HG03432 (cell line): ENCODE data around the gene TMEM50A.
"Not testable (repeated sequence)": the region's sequence is repeated elsewhere in the genome, so short reads cannot be mapped to it uniquely, and the experiment has no call there.

Source experiments
- ATAC-seq: cut with Tn5 transposase; IDR thresholded peaks from one replicate; pipeline ENCODE4 v1.9.1; 2021; ENCODE audit warnings: mild to moderate bottlenecking, moderate library complexity; ENCODE audit not compliant: unreplicated experiment

The TMEM50A gene

GRCh38 chr1:25329950-25330349, 8.2 kb upstream of the TMEM50A start:
- ATAC-seq = not testable (repeated sequence)

DNA sequence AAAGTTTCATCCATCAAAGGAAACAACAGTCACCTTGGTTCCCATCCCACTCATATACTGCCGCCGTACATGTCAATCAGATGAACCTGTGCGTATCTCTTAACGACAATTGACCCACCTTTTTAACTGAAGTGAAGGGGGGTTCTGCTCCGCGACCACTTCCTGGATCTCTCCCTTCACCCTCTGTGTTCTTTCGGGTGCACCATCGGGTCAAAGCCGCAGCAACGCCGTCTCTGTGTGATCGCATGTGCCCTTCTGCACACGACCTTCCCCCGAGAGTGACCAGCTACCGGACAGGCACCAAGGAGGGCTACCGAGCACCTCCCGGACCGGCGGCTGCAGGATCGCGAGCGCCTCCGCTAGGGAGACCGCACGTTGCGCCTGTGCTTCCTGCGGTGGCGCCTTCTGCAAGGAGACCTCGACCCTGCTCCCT, 1.2 kb upstream of the TMEM50A start:
- ATAC-seq = peak; percentile 28

- ATAC-seq = peak; percentile 52
Measured at GRCh38 chr1:25337483-25338187, 499 bp upstream of the TMEM50A start.

DNA sequence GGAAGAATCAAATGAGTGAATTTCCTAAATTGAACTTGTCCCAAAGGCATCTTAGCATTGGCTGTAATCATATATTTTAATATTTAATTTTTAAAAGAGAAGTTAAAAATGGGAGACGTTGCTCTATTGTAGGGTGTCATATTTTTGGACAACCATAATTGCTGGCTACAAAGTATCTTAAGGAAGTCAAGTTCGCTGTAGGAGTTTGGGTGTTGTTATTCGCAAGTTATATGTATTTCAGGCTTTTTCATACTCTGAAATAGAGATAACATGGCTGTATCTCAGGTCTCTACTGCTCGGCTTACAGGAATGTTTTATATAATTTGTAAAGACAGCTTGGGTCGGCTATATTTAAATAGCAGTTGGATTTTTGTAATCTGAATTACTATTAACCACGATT, 852 bp downstream of the TMEM50A start:
- no peak for ATAC-seq

DNA sequence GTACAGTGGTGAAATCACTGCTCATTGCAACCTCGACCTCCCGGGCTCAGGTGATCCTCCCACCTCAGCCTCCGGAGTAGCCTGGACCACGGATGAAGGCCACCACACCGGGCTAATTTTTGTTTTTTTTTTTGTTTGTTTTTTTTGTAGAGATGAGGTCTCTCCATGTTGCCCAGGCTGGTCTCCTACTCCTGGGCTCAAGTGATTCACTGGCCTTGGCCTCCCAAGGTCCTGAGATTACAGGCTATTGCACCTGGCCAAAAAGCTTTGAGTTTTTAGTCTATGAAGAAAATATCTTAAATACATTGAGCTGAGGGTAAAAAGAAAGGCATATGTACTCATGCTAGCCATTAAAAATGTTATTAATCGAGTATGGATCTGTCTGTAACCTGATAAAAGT, 3.6 kb downstream of the TMEM50A start:
- no peak for ATAC-seq

GRCh38 chr1:25342846-25343245, 4.7 kb downstream of the TMEM50A start:
- ATAC-seq = no peak

- no peak for ATAC-seq
Measured at GRCh38 chr1:25343872-25344271, 5.7 kb downstream of the TMEM50A start.

GRCh38 chr1:25347556-25347955, 9.4 kb downstream of the TMEM50A start:
- no peak for ATAC-seq

DNA sequence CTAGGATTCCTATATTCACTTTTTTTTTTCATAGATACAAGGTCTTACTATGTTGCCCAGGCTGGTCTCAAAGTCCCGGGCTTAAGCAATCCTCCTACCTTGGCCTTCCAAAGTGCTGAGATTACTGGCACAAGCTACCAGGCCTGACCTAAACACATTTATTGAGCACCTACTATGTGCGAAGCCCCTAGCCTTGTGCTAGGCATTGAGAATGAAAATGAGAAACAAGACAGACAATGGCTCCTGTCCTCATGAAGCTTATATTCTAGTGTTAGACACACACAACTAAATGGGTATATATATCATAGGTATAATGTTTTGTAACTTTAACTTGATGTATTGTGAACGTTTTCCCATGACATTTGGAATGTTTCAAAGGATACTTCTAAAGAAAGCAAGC, 11.5 kb downstream of the TMEM50A start:
- ATAC-seq = no peak

- no peak for ATAC-seq
Measured at GRCh38 chr1:25355841-25356395, 17.8 kb downstream of the TMEM50A start.

DNA sequence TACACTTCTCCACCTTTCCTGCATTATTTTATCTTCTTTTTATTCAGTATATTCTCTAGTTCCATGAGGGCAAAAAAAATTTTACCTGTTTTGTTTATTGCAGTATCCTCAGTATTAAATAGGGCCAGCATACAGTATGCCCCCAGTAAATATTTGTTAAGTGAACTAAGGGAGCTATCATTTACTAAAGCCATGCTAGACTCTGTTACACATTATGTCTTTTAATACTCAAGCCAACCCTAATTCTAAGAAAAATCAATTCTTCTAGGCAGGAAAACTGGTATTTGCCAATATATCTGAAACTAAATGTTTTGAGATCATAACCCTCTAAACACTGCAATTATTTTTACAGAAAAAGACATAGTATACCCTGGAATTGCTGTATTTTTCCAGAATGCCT, 18.3 kb downstream of the TMEM50A start:
- ATAC-seq = no peak

GRCh38 chr1:25356848-25357247, 18.7 kb downstream of the TMEM50A start:
- no peak for ATAC-seq

DNA sequence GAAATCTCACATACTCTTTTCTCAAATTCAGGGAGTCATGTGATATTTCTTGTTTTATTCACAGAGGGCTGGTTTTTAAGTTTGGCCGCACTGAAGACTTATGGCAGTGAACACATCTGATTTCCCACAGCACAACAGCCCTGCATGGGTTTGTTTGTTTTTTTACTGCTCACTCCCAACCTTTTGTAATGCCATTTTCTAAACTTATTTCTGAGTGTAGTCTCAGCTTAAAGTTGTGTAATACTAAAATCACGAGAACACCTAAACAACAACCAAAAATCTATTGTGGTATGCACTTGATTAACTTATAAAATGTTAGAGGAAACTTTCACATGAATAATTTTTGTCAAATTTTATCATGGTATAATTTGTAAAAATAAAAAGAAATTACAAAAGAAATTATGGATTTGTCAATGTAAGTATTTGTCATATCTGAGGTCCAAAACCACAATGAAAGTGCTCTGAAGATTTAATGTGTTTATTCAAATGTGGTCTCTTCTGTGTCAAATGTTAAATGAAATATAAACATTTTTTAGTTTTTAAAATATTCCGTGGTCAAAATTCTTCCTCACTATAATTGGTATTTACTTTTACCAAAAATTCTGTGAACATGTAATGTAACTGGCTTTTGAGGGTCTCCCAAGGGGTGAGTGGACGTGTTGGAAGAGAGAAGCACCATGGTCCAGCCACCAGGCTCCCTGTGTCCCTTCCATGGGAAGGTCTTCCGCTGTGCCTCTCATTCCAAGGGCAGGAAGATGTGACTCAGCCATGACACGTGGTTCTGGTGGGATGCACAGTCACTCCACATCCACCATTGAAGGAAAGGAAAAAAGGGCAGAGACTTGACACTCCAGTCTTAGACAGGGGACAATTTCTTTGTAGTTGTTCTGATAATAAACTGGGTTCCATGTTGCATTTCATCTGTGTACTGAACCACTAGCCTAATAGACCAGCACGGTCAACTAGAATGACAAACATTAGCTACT, 22.8 kb downstream of the TMEM50A start:
- no peak for ATAC-seq

DNA sequence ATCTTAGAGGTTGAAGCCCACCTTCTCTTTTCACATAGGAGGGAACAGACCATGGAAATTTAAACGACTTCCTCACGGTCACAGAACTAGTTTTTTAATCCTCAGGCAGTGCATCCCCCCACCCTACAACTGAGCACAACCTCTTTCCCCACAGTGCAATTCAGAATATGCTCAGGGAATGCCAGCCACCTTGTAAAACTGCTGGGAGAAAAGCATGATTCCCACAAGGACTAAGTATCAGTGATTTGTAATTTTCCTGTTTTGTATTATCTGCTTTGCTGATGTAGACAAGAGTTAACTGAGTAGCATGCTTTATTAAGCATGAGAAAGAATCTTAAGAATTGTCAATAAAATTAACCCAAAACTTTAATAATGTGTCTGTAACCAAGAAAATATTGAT, 23.8 kb downstream of the TMEM50A start:
- no peak for ATAC-seq

- ATAC-seq = not testable (repeated sequence)
Measured at GRCh38 chr1:25362634-25363559, 24.8 kb downstream of the TMEM50A start.

- ATAC-seq = no peak
Measured at GRCh38 chr1:25369241-25369640, 31.1 kb downstream of the TMEM50A start.

GRCh38 chr1:25369691-25370271, 31.6 kb downstream of the TMEM50A start:
- not testable (repeated sequence) for ATAC-seq

DNA sequence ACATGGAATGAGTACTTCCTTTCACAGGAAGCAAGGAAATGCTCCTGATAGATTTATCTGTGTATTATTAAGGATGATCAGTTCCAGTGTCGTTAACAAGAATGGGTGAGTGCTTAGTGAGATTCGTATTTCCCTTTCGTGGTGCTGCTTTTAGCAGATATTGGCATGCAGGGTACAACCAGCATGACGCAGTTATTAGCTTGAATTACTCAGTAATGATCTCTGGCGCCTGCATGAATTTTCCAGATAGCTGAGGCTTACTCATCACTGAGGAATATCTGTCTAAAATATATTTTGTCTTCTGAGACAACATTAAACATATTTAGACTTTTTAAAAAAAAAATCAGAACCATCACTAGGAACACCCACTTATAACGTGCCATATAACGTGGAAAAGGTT, 33.6 kb downstream of the TMEM50A start:
- not testable (repeated sequence) for ATAC-seq

DNA sequence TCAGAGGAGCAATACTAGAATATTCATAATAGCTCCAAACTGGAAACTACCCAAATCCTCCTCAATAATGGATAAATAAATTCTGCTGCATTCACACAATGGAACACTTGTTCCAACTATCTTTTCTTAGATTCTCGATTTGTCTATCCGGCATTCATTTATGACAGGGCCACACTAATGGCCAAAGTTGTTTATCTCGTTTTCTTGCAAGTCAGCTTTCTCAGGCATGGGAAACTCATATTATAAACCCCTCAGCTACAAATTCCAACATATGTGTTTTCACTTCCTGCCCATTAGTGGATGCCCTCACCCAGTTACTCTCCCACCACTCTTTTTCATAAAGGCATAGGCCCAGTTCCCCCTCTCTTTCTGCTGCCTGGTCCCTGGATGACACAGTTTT, 40.2 kb downstream of the TMEM50A start:
- not testable (repeated sequence) for ATAC-seq

GRCh38 chr1:25382543-25382942, 44.4 kb downstream of the TMEM50A start:
- ATAC-seq = not testable (repeated sequence)
